Neutrophil (primary cell): ENCODE data around the gene UGT2B10.

ENCODE experiments used
- H3K27ac ChIP-seq: fragments of 200-600 bp; sonication (generic); 2 replicates; pipeline ENCODE4 v1.5.1; 2016; ENCODE audit warnings: mild to moderate bottlenecking, moderate library complexity
- H3K27me3 ChIP-seq: fragments of 200-600 bp; sonication (generic); 2 replicates; pipeline ENCODE4 v1.6.0; 2016; ENCODE audit warnings: mild to moderate bottlenecking
- H3K36me3 ChIP-seq: fragments of 200-600 bp; sonication (generic); 2 replicates; pipeline ENCODE4 v1.5.1; 2017
- H3K4me1 ChIP-seq, 2 experiments: fragments of 200-600 bp in 1 of 2; sonication (generic) in 1 of 2; 1 replicate in 1 of 2; 2 replicates in 1 of 2; pipeline versions ENCODE4 v1.5.1 to v1.6.1; 2013 to 2016; ENCODE audit warnings: low read depth in 1 of 2, low read length in 1 of 2, mild to moderate bottlenecking in 1 of 2, moderate library complexity in 1 of 2; ENCODE audit not compliant: control insufficient read depth in 1 of 2, insufficient read depth in 1 of 2
- H3K4me3 ChIP-seq, 2 experiments: fragments of 200-600 bp in 1 of 2; sonication (generic) in 1 of 2; 1 replicate in 1 of 2; 2 replicates in 1 of 2; pipeline ENCODE4 v1.5.1; 2013 to 2016; ENCODE audit warnings: low read depth in 1 of 2, low read length in 1 of 2, mild to moderate bottlenecking in 1 of 2, moderate library complexity in 1 of 2
- H3K9me3 ChIP-seq: fragments of 200-600 bp; sonication (generic); 2 replicates; pipeline ENCODE4 v1.5.1; 2016
- CTCF ChIP-seq: fragments of 200-600 bp; sonication (generic); IDR thresholded peaks from 2 replicates; pipeline ENCODE4 v1.5.1; 2016; ENCODE audit warnings: antibody characterized with exemption

Gene UGT2B10

DNA sequence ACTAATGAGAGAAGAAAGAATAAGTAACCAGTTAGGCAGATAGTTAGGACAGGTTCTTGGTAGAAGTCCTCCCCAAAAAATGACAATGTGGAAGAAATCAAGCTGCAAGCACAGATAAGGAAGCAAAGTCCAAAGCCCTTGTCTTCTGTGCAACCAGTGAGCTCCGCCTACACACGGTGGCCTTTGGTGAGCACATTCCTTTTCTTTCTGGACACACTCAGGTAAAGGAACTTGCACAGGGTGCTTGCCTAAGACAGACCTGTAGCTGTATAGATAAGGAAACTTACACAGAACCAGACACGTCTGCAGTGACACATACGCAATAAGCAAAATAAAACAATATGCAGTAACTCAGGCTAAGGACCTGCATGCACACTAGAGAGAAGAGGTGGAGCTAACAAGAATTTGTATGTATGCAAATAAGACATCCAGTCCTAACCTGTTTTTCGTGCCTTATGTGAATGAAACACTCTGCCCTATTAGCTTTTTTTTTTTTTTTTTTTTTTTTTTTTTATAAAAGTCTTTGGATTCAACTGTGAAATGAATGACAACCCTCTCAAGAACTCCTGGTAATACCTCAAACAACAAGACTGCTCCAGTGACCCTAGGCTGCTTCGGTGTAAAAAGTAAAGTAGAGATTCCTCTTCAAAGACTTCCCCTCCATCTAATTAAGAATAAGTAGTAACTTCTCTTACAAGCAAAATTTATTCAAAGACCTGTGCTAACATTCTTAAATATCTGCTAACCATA, 48.8 kb downstream of the UGT2B10 start:
- Histone ChIP-seq H3K36me3 (no peaks in the 10 kb centered on the region), H3K27ac (no peak overlapping the region), H3K4me1 (no peaks in the 10 kb centered on the region), H3K4me3 (no peak overlapping the region), H3K9me3 (no peaks in the 10 kb centered on the region), H3K27me3 (no peaks in the 10 kb centered on the region)
- no peak for TF ChIP-seq CTCF

GRCh38 chr4:68865188-68865638, 49.4 kb downstream of the UGT2B10 start:
- H3K9me3 ChIP-seq: no peaks in the 10 kb centered on the region
- TF ChIP-seq CTCF: no peak
- H3K4me3 ChIP-seq: no peak overlapping the region
- H3K36me3 ChIP-seq: no peaks in the 10 kb centered on the region
- H3K27ac ChIP-seq: no peak overlapping the region
- no peaks in the 10 kb centered on the region for H3K27me3 ChIP-seq
- H3K4me1 ChIP-seq: no peaks in the 10 kb centered on the region

GRCh38 chr4:68865760-68866159, 50.0 kb downstream of the UGT2B10 start:
- H3K36me3 ChIP-seq: no peaks in the 10 kb centered on the region
- no peak overlapping the region for H3K4me3 ChIP-seq
- no peaks in the 10 kb centered on the region for H3K4me1 ChIP-seq
- H3K27me3 ChIP-seq: no peaks in the 10 kb centered on the region
- H3K27ac ChIP-seq: no peak overlapping the region
- H3K9me3 ChIP-seq: no peaks in the 10 kb centered on the region
- TF ChIP-seq CTCF: no peak

- Histone ChIP-seq H3K4me3 (no peak overlapping the region), H3K27ac (no peak overlapping the region), H3K9me3 (no peaks in the 10 kb centered on the region), H3K36me3 (no peaks in the 10 kb centered on the region), H3K27me3 (no peaks in the 10 kb centered on the region), H3K4me1 (no peaks in the 10 kb centered on the region)
- no peak for TF ChIP-seq CTCF
Measured at GRCh38 chr4:68869274-68869773, 53.5 kb downstream of the UGT2B10 start.

DNA sequence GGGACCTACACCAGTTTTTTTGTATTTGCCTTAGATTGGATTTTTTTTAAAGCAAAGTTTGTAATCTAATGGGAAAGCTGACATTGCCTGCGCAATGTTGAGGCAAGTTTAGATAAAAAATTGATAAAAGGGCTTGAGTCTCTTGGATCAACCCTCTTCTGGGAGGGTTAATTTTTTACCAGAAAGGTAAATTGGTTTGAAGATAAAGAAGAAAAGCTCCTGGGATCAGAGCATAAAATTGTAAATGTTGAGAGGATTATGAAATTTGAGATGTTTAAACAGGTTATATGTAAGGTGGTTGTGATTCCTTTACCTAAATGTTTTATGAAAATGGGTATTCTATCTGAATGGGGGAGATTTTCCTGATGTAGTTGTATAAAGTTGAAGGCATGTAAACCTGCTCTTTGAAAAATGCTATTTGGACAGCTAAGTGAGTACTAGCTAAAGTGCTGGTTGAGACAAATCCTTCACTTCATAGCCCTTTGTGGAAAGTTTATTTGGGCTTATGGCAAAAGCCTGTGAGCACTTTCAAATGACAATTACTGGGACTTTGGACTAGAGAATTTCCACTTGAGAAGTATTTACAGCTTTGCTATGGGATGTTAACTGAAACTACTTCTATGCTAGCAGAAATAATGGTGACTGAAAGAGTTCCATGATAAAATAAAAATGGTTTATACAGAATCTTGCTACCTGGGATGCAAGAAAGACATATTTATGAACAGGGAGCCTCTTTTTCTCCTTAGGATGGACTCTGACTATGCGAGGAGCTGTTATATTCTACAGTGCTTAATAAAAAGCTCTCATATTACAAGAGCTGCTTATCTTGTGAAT, 56.2 kb downstream of the UGT2B10 start:
- Histone ChIP-seq H3K4me3 (no peak overlapping the region), H3K27ac (no peak overlapping the region), H3K9me3 (no peaks in the 10 kb centered on the region), H3K36me3 (no peaks in the 10 kb centered on the region), H3K4me1 (no peaks in the 10 kb centered on the region), H3K27me3 (no peaks in the 10 kb centered on the region)
- TF ChIP-seq CTCF: no peak
